Fibroblast of gingiva (primary cell): ENCODE data around the gene MGAT4B.
A peak's percentile ranks its signal among the peaks of the same experiment; 100 is the strongest.
"Not testable (repeated sequence)": the region's sequence is repeated elsewhere in the genome, so short reads cannot be mapped to it uniquely, and the experiment has no call there.

Experiments
- DNase-seq: peaks from one replicate; pipeline ENCODE4 v3.0.0-alpha.2; 2011; ENCODE audit warnings: low read depth

MGAT4B gene

DNA sequence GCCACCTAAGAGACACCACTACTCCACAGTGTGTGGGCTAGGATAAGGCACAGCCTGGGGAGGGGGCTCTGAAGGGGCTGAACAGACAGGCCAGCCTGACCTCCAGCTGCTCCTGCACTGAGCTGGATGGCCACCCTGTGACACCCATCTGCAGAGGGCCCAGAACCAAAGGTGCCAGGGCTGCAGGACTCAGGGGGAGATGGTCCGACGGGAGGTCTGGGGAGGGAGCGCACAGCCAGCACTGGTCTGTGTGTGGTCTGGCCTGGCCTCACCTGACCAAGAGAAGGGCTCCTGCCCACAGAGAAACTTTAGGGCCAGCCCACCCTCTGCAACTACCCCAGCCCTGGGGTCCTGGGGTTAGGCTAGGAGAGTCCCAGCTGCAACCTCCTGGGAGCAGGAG, 12.1 kb downstream of the MGAT4B start:
- no peak for DNase-seq

GRCh38 chr5:179794171-179794570, 12.5 kb downstream of the MGAT4B start:
- DNase-seq = no peak

DNA sequence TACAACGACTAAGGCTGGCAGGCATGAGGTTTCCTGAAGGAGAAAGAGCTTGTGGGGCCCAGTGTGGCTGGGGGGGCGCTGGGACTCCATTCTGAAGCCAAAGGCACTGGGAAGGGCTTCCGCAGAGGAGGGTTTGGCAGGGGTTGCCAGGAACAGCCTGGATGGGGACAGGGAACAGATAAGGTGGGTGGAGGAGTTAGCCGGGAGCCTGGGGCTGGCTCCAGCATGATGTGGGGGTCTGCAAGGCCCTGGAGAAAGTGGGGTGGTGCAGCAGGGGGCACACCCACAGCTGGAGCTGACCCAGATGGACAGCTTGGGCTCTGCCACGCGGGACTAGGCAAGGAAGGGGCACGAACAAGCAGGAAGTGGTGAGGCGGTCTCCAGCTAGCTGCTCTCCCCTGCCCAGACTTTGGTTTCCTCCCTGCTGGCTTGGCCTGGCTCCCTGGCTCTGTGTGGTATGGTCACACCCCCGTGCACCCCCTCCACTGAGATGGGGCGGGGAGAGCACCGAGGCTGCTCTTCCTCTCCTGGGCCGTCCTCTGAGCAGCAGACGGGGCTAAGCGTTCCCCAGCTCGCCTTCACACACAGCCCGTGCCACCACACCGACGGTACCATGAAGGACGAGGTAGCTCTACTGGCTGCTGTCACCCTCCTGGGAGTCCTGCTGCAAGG, 13.1 kb downstream of the MGAT4B start, which contains the start of gene LTC4S:
LTC4S (plus strand) TSS at position 519 of the 672 bp plus-strand sequence; CDS start at position 614, 95 bp downstream.
- peak; percentile 45 for DNase-seq

DNA sequence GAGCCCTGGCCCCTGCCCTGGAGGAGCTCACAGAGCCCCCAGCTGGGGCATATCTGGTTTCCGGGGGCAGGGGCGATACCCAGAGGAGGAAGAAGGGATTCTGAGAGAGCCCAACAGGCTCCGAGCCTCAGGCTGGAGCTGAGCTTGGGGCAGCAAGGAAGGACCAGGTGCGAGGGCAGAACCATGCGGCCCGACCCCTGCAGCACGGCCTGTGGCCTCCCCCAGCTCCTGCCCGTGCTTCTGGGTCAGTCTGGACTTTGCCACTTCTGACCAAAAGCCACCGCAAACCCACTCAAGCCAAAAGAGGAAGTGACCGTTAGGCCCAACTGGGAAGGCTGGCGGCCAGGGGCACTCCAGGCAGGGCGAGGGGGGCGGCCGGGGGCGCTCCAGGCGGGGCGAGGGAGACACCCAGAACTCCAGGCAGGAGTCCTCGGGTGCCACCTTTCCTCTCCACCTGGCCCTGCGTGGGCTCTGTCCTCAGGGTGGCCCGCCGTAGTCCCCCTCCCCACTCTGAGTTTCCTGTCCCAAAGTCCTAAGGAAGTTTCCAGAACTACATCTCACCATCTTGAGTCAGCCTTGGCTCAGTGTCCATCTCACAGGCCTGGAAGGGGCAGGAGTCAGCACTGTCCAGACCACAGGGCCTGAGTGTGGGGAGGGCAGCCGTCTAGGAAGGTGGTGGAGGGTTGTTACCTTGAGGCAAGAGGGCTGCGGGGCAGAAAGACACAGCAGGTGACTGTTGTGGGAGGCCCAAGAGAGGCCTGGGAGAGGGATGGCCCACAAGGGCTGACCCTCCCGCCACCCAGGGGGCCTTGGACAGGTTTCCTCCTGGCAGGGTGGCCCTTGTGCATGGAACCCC, 13.8 kb downstream of the MGAT4B start:
- DNase-seq = no peak

GRCh38 chr5:179791881-179792611, 14.6 kb downstream of the MGAT4B start:
- no peak for DNase-seq

DNA sequence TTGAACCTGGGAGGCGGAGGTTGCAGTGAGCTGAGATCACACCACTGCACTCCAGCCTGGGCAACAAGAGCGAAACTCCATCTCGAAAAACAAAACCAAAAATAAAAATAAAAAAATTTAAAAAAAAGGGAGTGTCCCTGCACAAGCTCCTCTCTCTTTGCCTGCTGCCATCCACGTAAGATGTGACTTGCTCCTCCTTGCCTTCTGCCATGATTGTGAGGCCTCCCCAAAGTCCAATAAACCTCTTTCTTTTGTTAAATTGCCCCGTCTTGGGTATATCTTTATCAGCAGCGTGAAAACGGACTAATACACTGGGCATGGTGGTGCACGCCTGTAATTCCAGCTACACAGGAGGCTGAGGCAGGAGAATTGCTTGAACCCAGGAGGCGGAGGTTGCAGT, 17.4 kb downstream of the MGAT4B start:
- DNase-seq = not testable (repeated sequence)

GRCh38 chr5:179788193-179788854, 18.3 kb downstream of the MGAT4B start:
- DNase-seq = no peak

DNA sequence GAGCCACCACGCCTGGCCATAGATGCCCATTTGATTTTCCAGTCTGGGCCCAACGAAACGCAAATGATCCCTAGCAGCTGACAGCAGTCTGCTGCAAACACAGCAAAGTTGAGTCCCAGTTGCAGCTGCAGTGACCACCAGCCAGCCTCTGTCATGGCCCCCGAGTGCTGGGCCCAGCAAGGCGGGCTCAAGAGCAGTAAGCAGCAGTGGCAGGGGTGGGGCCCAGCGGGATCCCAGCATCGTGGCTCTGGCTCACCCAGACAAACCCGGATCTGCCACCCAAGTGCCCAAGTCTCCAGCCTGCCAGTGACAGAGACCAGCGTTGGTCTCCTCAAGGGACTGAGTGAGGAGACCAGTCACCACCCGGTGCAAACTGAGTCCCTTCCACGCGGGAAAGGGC, 19.8 kb downstream of the MGAT4B start:
- no peak for DNase-seq

- DNase-seq = no peak
Observed at GRCh38 chr5:179783128-179783527, 23.5 kb downstream of the MGAT4B start.

GRCh38 chr5:179781846-179782245, 24.8 kb downstream of the MGAT4B start:
- DNase-seq = no peak

GRCh38 chr5:179780362-179780761, 26.3 kb downstream of the MGAT4B start:
- DNase-seq = peak; percentile 70

DNA sequence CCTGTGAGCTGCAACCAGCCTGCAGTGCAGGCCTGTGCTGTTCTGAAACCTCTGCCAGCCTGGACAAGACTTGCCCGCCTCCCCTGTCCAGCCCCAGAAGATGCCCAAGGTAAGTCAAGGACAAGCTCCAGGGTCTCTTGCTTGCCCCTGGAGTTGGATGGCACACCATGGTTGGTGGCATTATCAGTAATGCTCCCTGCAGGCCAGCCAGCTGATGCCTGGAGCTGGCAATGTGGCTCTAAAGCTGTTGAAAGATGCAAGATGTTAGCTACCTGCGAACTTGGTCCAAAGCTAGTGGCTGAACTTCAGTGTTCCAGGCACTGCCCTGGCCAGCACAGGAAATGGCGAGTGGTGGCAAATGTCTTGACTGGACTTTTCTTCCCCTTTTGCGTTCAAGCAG, 26.8 kb downstream of the MGAT4B start:
- no peak for DNase-seq

DNA sequence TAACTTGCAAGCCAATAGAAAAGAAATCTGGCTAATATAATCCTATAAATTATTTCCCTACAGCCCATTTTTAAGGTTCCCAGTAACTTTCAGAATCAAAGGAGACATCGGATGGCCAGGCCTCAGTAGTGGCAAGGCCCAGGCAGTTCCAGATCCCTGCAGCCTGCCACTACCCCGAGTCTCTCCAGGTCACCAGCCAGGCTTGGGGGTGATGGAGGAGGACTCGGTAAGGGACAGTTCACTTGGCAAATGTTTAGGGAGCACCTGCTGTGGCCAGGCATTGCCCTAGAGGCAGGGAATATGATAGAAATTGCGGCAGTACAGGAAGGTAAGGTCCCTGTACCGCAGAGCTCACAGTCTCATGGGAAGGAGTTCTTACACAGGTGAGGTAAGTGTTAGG, 28.1 kb downstream of the MGAT4B start:
- DNase-seq = no peak

DNA sequence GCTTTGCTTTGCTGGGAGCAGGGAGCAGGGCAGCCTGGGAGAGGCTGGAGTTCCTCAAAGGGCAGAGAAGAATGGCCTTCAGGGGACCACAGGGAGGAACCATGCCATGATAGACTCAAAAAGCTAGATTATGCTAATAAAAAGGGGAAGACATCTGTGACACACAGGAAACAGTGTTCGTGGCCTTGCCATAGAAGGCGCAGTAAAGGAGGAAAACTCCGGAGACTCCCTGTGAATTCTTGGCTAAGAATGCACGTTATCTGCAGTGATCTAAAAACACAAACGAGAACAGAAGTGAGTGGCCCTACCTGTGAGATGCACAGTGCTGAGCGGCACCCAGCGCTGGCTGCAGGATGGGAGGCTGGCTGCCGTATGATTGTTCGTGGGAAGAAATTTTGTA, 28.8 kb downstream of the MGAT4B start:
- no peak for DNase-seq

GRCh38 chr5:179777456-179777855, 29.2 kb downstream of the MGAT4B start:
- no peak for DNase-seq

DNA sequence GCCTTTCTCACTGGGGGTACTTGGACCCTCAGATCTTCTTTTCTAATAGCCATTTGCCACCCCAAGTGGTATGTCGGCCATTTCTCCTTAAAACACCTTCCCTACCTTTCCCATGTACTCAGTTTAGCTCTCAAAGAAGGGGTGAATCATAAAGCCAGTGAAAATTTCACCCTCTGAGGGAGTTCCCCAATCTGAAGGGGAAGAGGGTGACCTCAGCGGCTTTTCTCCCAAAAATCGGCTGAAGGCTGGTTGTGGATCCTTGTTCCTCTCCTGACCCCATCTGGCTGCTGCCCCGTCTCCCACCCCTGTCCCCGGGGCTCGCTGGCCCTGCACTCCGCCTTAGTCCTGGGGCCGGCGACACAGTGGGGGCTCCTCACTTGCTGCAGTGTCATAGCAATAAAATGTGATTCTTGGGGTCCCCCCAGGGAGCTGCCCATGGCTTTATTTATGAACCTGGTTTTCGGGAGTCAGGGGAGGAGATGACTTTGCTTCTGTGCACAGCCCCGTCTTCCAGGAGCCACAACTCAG, 30.2 kb downstream of the MGAT4B start:
- DNase-seq = no peak

DNA sequence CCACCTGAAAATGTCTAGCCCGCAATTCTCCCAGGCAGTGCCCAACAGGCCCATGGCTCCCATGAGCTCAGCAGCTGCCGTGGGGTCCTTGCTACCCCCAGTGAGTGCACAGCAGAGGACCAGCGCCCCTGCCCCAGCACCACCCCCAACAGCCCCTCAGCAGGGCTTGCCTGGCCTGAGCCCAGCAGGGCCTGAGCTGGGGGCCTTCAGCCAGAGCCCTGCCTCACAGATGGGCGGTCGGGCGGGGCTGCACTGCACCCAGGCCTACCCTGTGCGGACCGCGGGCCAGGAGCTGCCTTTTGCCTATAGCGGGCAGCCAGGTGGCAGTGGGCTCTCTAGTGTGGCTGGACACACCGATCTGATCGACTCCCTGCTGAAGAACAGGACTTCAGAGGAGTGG, 32.2 kb downstream of the MGAT4B start:
- no peak for DNase-seq

DNA sequence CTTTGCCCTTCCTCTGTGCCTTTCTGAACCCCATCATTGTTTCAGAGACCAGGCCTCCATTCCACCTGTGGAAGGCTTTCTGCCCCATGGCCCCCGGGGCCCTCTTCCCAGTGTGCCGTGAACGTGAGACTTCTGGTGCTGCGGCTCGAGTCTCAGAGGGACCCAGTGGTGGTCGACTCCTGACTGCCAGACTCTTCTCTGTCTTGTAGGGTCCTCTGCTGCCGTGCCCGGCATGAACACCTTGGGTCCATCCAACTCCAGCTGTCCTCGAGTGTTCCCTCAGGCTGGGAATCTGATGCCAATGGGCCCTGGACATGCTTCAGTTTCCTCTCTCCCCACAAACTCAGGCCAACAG, 33.0 kb downstream of the MGAT4B start:
- no peak for DNase-seq

- DNase-seq = no peak
Observed at GRCh38 chr5:179772351-179772750, 34.3 kb downstream of the MGAT4B start.

DNA sequence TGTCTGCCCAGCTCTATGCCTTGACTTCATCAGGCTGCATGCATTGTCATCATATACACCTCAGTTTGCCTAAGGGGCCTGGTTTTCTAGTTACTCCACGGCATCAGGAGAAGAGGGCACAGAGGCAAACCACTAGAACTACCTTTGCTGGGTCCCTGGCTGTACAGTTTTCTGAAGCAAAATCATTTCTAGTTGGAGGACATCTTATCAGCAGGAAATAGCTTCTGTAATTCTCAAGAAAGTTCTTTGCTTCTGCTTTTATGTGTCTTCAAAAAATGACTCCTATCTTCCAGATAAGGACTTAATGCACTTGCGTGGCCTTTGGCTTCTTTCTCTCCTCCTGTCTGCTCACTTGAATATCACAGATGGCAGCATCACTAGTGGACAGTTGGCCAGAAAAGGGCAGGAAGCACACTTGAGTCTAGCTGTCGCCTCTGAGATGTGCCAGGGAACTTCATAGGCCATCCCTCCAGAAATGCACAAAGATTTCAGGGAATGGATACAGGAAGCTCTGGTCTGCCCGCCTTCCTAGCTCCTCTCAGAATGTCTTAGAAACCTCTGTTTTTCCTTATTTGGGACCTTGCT, 35.3 kb downstream of the MGAT4B start:
- DNase-seq = no peak

- no peak for DNase-seq
Observed at GRCh38 chr5:179769796-179770195, 36.9 kb downstream of the MGAT4B start.

- DNase-seq = no peak
Observed at GRCh38 chr5:179769271-179769670, 37.4 kb downstream of the MGAT4B start.
